ENCODE data around the gene CASP8. TPM values are rescaled to one million over a fixed set of nuclear protein-coding genes. Genes with fewer than 3 reads are reported as not detected.
A peak's percentile ranks its signal among the peaks of the same experiment; 100 is the strongest.

Gene CASP8
- total and polyA plus RNA-seq, 8 donors: 6.4 to 32.3 (median 10.7) TPM

DNA sequence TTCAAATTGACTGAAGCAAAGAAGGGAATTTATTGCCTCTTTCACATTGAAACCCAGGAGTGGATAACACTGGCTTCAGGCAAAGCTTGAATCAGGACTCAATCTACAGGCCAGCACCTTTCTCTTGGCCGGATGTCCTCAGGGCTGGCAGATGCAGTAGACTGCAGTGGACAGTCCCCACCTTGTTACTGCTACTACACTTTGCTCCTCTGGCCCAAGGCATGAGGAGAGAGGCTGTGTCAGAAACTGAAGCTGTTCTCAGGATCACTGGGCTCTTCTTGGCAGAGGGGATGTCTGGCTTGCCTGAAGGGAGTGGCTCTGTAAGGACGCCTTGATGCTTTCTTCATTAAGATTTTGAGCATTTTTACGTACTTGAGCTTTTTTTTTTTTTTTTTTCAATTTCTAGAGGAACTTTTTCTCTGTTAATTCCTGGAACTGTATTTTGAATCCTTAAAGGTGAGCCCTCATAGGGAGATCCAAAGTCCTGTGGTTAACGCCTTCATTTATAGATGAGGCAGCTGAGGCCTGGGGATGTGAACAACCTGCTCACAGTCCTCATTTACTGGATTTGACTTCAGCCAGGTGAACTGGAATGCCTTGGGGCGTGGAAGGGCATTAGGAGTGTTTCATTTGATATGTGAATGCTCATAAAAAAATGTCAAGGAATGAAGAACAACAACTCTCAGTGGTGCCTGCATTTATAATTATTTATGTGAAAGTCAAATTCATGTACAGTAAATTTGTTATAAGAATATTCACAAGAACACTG, 40.8 kb upstream of the CASP8 start:
- H3K36me3 ChIP-seq: peaks cover 7 to 39% (median 26%) of the 10 kb centered on the region in 4 donors
- no peak for DNase-seq
- no peaks in the 10 kb centered on the region for H3K9me3 ChIP-seq
- peak overlapping the region in 4 of 5 donors; percentile 45 to 82 (median 53) for H3K27ac ChIP-seq
- intact Hi-C loops (cut with DNase I; ENCODE audit: low total_unique reads): no loop called here
- WGBS, 5 donors: 58 to 72% (median 66%) methylated on average over 5 of the region's 5 CpGs
- TF ChIP-seq POLR2AphosphoS5 (IDR thresholded peaks at IDR 0.05) (no peak), EP300 (IDR thresholded peaks at IDR 0.05) (no peak), POLR2A (IDR thresholded peaks at IDR 0.05) (no peak)
- TF ChIP-seq, protein P1, sequence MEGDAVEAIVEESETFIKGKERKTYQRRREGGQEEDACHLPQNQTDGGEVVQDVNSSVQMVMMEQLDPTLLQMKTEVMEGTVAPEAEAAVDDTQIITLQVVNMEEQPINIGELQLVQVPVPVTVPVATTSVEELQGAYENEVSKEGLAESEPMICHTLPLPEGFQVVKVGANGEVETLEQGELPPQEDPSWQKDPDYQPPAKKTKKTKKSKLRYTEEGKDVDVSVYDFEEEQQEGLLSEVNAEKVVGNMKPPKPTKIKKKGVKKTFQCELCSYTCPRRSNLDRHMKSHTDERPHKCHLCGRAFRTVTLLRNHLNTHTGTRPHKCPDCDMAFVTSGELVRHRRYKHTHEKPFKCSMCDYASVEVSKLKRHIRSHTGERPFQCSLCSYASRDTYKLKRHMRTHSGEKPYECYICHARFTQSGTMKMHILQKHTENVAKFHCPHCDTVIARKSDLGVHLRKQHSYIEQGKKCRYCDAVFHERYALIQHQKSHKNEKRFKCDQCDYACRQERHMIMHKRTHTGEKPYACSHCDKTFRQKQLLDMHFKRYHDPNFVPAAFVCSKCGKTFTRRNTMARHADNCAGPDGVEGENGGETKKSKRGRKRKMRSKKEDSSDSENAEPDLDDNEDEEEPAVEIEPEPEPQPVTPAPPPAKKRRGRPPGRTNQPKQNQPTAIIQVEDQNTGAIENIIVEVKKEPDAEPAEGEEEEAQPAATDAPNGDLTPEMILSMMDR (IDR thresholded peaks at IDR 0.05): no peak
- no peak overlapping the region for H3K4me3 ChIP-seq
- no peaks in the 10 kb centered on the region for H3K27me3 ChIP-seq
- peaks cover 0 to 21% (median 19%) of the 10 kb centered on the region in 4 donors for H3K4me1 ChIP-seq

DNA sequence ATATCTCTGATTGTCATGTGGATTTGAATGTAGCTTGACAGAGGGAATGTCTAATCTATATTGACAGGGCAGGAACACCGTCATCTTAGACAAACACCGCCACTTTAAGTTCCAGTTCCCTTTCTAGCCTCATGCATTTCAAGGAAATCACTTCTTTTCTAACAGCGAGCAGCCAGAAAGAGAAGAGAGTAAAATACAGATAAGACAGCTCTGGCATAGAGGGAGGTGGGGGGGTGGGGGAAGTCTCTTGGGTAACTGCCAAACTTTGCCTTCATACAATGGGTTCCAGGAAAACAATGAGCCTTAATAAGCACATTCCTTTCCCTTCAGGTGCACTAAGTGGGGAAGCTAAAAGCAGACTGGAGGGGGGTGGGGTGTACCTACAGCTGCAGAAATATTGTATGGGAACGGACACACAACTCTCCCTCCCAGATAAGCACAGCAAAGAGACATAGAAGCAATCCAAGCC, 40.2 kb upstream of the CASP8 start:
- TF ChIP-seq, protein P1 (IDR thresholded peaks at IDR 0.05): no peak
- no peak for TF ChIP-seq POLR2A (IDR thresholded peaks at IDR 0.05)
- no peak for TF ChIP-seq EP300 (IDR thresholded peaks at IDR 0.05)
- TF ChIP-seq POLR2AphosphoS5 (IDR thresholded peaks at IDR 0.05): no peak
- H3K27ac ChIP-seq: peak overlapping the region; percentile 43 to 82 (median 52)
- 21 to 32% (median 28%) methylated on average over 4 of the region's 4 CpGs for WGBS, 5 donors
- H3K9me3 ChIP-seq: no peaks in the 10 kb centered on the region
- DNase-seq: peak; percentile 45 to 71
- no peaks in the 10 kb centered on the region for H3K27me3 ChIP-seq
- intact Hi-C loops (cut with DNase I; ENCODE audit: low total_unique reads): no loop called here
- no peak overlapping the region for H3K4me3 ChIP-seq
- peaks cover 0 to 21% (median 19%) of the 10 kb centered on the region in 4 donors for H3K4me1 ChIP-seq
- H3K36me3 ChIP-seq: peaks cover 7 to 39% (median 26%) of the 10 kb centered on the region in 4 donors

DNA sequence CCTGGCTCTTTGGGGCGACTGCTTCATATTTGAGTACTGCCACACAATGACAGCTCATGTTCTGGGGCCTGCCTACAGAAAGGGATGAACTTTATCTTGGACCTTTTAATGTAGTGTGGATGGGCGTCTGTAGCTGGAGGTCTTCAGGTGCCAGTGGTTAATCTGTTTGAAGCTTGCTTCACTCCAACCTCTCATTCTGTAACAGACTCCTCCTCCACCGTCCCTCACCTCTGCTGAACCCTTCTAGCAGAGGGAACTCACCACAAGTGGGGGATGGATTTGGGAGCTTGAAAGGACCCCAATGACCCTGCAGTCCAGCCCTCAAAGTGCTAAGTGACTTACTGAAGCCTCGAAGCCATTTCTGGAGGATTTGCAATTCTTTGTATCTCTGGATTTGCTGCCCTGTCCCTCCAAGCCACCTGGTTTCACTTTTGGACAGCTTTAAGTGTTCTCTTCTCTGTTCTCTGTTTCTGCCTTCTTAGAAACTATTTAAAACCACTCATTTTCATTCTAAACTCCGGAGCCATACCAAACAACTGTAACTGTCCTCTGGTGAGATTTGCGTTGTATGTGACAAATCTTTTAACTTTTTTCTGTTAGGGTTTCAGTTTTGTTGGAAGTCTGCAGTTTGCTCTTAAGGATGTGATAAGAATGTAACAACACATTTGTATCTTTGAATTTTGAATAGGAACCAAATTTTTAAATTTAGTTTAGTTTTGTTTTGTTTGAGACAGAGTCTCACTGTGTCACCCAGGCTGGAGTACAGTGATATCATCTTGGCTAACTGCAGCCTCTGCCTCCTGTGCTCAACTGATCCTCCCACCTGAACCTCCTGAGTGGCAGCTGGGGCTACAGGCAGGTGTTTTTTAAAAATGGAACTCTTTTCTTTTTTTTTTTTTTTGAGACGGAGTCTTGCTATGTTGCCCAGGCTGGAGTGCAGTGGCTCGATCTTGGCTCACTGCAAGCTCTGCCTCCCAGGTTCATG, 37.0 kb upstream of the CASP8 start:
- WGBS, 5 donors: 75 to 87% (median 80%) methylated on average over 8 of the region's 8 CpGs
- intact Hi-C loops (cut with DNase I; ENCODE audit: low total_unique reads): no loop called here
- H3K27me3 ChIP-seq: no peaks in the 10 kb centered on the region
- H3K4me3 ChIP-seq: no peak overlapping the region
- H3K36me3 ChIP-seq: peaks cover 5 to 11% (median 8%) of the 10 kb centered on the region in 4 donors
- H3K4me1 ChIP-seq: peaks cover 0 to 27% (median 20%) of the 10 kb centered on the region in 4 donors
- peak overlapping the region in 1 of 5 donors; percentile 38 for H3K27ac ChIP-seq
- TF ChIP-seq POLR2AphosphoS5 (IDR thresholded peaks at IDR 0.05) (no peak), EP300 (IDR thresholded peaks at IDR 0.05) (no peak), POLR2A (IDR thresholded peaks at IDR 0.05) (no peak)
- TF ChIP-seq, protein P1 (IDR thresholded peaks at IDR 0.05): no peak
- no peak for DNase-seq
- no peaks in the 10 kb centered on the region for H3K9me3 ChIP-seq

All from stomach (tissue), 9 donors.